Measurements from ENCODE around the gene OR11H6.
"Not testable (repeated sequence)": the region's sequence is repeated elsewhere in the genome, so short reads cannot be mapped to it uniquely, and the experiment has no call there.

The OR11H6 gene

GRCh38 chr14:20223410-20223809 lies at the start of gene OR11H6:
OR11H6 (plus strand) TSS chr14:20223710; CDS start chr14:20223710, 0 bp downstream.
- no peak for DNase-seq

DNA sequence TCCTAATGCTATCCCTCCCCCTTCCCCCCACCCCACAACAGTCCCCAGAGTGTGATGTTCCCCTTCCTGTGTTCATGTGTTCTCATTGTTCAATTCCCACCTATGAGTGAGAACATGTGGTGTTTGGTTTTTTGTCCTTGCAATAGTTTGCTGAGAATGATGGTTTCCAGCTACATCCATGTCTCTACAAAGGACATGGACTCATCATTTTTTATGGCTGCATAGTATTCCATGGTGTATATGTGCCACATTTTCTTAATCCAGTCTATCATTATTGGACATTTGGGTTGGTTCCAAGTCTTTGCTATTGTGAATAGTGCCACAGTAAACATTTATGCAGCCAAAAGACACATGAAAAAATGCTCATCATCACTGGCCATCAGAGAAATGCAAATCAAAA lies 49.3 kb upstream of the OR11H6 start:
- DNase-seq = not testable (repeated sequence)

- DNase-seq = no peak
Observed at GRCh38 chr14:20176330-20176729, 47.2 kb upstream of the OR11H6 start.

GRCh38 chr14:20177433-20177974 lies 46.0 kb upstream of the OR11H6 start:
- DNase-seq = no peak

DNA sequence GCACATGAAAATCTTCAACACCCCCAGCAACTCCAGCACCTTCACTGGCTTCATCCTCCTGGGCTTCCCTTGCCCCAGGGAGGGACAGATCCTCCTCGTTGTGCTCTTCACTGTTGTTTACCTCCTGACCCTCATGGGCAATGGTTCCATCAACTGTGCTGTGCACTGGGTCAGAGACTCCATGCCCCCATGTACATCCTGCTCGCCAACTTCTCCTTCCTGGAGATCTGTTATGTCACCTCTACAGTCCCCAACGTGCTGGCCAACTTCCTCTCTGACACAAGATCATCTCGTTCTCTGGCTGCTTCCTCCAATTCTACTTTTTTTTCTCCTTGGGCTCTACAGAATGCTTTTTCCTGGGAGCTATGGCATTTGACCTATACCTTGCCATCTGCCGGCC lies 44.3 kb upstream of the OR11H6 start:
- DNase-seq = no peak

DNA sequence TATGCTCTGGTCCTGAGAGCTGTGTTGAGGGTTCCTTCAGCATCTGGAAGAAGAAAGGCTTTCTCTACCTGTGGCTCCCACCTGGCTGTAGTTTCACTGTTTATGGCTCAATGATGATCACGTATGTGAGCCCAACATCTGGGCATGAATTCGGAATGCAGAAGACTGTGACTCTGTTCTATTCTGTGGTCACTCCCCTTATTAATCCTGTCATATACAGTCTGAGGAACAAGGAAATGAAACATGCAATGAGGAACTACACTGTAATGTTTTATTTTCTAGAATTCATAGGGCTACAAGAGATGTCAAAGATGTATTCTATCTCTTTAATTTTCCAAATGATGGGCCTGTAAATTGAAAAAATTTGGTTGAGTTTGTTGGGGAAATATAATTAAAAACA lies 43.6 kb upstream of the OR11H6 start:
- DNase-seq = no peak

GRCh38 chr14:20180486-20180885 lies 43.0 kb upstream of the OR11H6 start:
- no peak for DNase-seq

- no peak for DNase-seq
Observed at GRCh38 chr14:20184181-20184580, 39.3 kb upstream of the OR11H6 start.

GRCh38 chr14:20190596-20190995 lies 32.9 kb upstream of the OR11H6 start, which contains the start of gene OR11G2:
OR11G2 (plus strand) TSS chr14:20190896; CDS start chr14:20197438, 6,542 bp downstream.
- DNase-seq = no peak

GRCh38 chr14:20191396-20191795 lies 32.1 kb upstream of the OR11H6 start:
- no peak for DNase-seq

DNA sequence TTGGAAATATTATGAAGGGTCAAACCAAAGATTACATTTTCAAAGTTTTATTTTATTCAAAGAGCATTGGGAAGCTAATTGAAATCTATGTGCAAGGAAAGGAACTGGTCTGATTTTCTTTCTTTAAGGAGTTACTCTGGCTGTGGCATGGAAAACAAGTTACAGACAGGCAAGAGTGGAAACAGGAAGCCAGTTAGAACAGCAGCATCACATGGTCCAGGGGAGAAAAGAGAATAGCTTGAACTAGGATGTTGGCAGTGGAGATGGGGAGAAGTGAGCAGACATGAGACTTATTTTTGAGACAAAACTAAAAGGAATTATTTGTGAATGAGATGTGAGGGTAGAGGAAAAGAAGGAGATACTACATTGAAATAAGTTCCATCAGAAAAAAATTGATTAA lies 29.4 kb upstream of the OR11H6 start:
- no peak for DNase-seq

DNA sequence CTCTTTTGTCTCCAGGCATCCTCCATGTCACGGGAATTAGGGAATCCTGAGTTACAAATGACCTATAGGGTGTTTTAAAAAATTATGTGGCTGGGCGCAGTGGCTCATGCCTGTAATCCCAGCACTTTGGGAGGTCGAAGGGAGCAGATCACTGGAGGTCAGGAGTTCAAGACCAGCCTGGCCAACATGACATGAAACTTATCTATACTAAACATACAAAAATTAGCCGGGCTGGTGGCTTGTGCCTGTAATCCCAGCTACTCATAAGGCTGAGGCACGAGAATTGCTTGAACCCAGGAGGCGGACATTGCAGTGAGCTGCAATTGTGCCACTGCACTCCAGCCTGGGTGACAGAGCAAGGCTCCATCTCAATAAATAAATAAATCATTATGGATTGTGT lies 28.3 kb upstream of the OR11H6 start:
- not testable (repeated sequence) for DNase-seq

GRCh38 chr14:20195911-20196310 lies 27.6 kb upstream of the OR11H6 start:
- no peak for DNase-seq

GRCh38 chr14:20197459-20197858 lies 26.1 kb upstream of the OR11H6 start:
- DNase-seq = no peak

- DNase-seq = no peak
Observed at GRCh38 chr14:20198991-20199390, 24.5 kb upstream of the OR11H6 start.

DNA sequence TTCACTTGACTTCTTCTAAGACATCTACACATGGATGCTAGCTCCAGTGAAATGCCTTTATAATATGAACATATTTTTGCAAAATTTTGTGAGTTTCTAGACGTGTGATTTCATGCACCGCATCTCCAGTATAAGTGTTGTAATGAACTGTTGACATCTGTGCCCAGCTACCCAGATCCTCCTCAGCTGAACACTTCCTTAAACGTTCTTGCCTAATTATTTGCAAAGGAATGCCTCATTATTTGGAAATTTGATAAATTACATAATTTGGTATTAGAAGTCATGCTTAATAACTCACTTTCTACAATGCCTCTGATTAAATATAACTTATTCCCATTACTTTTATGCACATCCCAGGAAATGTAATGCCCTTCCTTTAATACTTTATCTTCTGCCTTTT lies 18.8 kb upstream of the OR11H6 start:
- no peak for DNase-seq

- DNase-seq = no peak
Observed at GRCh38 chr14:20209595-20209994, 13.9 kb upstream of the OR11H6 start.

DNA sequence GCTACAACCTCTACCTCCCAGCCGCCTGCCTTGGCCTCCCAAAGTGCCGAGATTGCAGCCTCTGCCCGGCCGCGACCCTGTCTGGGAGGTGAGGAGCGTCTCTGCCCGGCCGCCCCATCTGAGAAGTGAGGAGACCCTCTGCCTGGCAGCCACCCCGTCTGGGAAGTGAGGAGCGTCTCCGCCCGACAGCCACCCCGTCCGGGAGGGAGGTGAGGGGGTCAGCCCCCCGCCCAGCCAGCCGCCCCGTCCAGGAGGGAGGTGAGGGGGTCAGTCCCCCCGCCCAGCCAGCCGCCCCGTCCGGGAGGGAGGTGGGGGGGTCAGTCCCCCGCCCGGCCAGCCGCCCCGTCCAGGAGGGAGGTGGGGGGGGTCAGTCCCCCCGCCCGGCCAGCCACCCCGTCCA lies 11.1 kb upstream of the OR11H6 start:
- DNase-seq = not testable (repeated sequence)

DNA sequence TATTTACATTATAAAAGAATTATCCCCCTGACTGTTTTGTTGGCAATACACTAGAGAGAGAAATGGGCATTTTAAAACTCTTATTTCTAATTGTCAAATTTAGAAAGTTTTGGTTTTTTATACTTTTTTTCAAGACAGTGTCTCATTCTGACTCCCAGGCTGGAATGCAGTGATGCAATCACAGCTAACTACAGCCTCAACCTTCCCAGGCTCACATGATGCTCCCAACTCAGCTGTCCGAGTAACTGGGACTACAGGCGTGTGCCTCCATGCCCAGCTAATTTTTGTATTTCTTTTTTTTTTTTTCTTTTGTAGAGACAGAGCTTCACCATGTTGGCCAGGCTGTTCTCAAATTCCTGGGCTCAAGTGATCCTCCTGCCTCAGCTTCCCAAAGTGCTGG lies 8.3 kb upstream of the OR11H6 start:
- no peak for DNase-seq

DNA sequence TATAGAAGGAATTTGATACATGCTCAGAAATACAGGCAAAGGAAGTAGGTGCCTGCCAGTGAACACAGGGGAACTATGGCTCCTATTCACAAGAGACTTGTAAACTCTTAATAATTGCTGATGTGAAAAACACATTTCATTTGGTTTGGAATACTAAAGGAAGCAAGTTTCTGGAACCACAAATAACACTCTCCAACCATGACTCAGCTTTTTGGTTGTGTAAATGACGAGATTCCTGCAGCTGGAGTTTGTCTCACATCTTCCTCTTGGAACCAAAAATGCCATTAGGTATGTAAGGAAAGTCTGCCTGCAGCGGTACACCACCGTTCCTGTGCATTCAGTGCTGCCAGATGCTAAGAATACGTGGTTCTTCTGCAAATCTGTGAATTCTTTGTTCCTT lies 4.5 kb upstream of the OR11H6 start:
- no peak for DNase-seq

DNA sequence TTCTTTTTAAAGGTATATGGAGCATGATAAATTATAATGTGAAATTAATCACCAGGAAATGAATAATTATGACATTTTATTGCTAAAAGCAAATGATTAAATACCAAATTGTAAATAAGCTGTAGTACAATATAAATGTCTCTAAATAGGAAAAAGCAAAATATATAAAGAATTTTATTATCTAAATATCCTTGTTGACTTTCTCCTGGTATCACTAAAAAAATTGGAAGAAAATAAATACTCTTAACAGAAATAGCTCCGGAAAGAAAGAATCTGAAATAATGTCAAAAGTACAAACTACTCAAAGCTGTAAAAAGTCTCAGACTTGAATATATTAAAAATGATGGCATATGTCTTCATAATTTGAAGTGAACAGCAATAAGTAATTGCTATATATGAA lies 5.2 kb downstream of the OR11H6 start, which contains the start of gene OR11H7:
OR11H7 (plus strand) TSS at position 301 of the 400 bp plus-strand sequence.
- no peak for DNase-seq

DNA sequence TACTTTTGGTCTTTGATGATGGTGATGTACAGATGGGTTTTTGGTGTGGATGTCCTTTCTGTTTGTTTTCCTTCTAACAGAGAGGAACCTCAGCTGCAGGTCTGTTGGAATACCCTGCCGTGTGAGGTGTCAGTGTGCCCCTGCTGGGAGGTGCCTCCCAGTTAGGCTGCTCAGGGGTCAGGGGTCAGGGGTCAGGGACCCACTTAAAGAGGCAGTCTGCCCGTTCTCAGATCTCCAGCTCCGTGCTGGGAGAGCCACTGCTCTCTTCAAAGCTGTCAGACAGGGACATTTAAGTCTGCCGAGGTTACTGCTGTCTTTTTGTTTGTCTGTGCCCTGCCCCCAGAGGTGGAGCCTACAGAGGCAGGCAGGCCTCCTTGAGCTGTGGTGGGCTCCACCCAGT lies 11.9 kb downstream of the OR11H6 start:
- not testable (repeated sequence) for DNase-seq

DNA sequence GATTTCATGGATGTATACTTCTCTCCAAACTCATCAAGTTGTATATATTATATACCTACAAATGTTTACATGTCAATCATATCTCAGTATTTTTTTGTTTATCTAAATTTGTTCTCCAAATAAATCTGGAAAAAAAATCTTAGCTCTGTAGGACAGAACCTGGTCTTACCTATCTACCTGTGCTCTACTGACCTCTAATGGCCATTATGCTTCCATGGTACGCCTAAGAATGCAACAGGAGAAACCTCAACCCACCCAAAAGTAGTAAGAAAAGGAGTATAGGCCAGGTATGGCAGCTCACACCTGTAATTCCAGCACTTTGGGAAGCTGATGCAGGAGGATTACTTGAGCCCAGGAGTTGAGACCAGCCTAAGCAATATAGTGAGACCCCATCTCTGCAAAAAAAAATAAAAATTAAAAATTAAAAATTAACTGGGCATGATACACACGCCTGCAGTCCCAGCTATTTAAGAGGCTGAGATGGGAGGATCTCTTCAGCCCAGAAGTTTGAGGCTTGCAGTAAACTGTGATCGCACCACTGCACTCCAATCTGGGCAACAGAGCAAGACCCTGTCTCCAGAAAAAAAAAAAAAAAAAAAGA lies 24.2 kb downstream of the OR11H6 start:
- DNase-seq = no peak

GRCh38 chr14:20262642-20263128 lies 39.2 kb downstream of the OR11H6 start:
- DNase-seq = no peak

DNA sequence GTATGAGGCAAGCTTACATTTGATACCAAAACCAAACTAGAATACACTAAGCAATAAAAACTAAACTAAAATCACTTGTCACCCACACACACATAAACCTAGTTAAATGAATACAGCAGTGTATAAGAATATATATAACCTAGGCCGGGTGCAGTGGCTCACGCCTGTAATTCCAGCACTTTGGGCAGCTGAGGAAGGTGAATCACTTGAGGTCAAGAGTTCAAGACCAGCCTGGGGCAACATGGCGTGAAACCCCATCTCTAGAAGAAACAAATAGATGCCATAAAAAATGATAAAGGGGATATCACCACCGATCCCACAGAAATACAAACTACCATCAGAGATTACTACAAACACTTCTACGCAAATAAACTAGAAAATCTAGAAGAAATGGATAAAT lies 40.9 kb downstream of the OR11H6 start:
- not testable (repeated sequence) for DNase-seq

Measured in COR-L47 (cell line).